ENCODE results near the gene SEMA4C.

SEMA4C gene

DNA sequence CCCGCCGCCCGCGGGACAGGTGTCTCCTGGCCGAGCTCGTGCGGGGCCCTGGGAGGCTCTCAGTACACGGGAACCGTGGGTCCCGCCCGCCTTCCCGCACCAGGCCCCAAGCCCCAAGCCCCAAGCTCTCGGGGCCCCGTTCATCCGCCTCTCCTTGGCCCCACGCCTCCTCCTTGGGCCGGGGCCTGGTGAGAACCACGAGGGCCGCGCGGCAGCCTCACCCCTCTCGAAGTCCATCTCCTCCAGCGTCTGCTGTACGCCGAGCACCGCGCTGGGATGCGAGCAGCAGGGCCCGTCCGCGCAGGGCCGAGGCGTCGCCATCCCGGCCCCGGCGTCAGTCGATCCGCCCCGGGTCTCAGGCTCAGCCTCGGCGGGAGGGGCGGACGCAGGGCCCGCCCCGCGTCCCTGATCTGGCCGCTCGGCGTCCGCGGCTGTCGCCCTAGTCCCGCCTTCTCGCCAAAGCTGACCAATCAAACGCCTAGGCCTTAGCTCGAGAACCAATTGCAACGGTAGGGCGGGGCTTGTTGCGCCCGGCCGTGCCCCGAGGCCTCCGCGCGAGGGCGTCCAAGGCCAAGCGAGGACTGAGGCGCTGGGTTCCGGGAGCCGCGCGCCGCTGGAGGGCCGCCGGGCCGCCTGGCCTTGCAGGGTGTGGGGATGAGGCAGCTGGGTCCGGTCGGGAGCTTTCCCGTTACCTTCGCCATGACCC is 12.1 kb downstream of the SEMA4C start, which contains the start of gene ANKRD39:
TSS of gene ANKRD39 (minus strand) at position 350 of the 706 bp plus-strand sequence. CDS start at position 321, 29 bp downstream.
- TF ChIP-seq GATA3 (IDR thresholded peaks at IDR 0.05; ENCODE audit: low read depth, low read length) (no peak), GATA2 (IDR thresholded peaks at IDR 0.05; ENCODE audit: low read depth, low read length) (no peak)

- TF ChIP-seq GATA3 (IDR thresholded peaks at IDR 0.05; ENCODE audit: low read depth, low read length), result no peak
- TF ChIP-seq GATA2 (IDR thresholded peaks at IDR 0.05; ENCODE audit: low read depth, low read length), result no peak
Observed at GRCh38 chr2:96856776-96857666, 12.9 kb downstream of the SEMA4C start.

- TF ChIP-seq GATA2 (IDR thresholded peaks at IDR 0.05; ENCODE audit: low read depth, low read length) (no peak), GATA3 (IDR thresholded peaks at IDR 0.05; ENCODE audit: low read depth, low read length) (no peak)
Observed at GRCh38 chr2:96853321-96853720, 16.6 kb downstream of the SEMA4C start.

DNA sequence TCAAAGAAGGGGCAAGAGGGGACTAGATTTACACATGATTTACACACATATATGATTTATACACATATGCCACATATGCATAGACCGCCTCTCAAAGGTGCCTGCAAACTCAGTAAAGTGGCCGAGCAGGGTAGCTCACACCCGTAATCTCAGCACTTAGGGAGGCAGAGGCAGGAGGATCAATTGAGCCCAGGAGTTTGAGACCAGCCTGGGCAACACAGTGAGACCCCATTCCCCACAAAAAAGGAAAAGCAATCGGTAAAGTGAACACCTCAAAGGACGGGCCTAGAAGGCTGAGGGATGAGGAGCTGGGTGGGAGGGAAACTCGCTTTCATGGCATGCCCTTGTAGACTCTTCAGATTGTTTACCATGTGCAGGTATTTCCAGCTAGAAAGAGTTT is 17.2 kb downstream of the SEMA4C start:
- TF ChIP-seq GATA2 (IDR thresholded peaks at IDR 0.05; ENCODE audit: low read depth, low read length) (no peak), GATA3 (IDR thresholded peaks at IDR 0.05; ENCODE audit: low read depth, low read length) (no peak)

- TF ChIP-seq GATA2 (IDR thresholded peaks at IDR 0.05; ENCODE audit: low read depth, low read length), result no peak
Observed at GRCh38 chr2:96848264-96848663, 21.6 kb downstream of the SEMA4C start.

GRCh38 chr2:96847586-96847985 is 22.3 kb downstream of the SEMA4C start:
- TF ChIP-seq GATA3 (IDR thresholded peaks at IDR 0.05; ENCODE audit: low read depth, low read length) (no peak), GATA2 (IDR thresholded peaks at IDR 0.05; ENCODE audit: low read depth, low read length) (no peak)

DNA sequence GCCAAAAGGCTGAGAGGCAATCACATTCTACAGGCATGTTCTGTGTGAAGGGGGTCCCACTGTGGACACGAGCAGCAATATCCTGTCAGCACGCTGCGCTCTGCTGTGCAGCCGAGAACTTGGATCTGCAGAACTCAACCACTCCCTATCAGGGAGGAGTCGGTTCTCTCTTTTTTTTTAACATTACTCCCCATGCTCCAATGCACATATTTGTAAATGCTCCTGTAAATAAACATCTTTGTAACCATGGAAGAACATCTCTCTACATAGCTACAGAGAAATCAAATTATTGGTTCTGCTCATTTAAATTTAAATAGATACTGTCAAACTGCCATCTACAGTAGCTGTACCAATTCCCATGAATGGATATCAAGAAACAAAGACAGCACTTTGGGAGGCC is 23.1 kb downstream of the SEMA4C start:
- TF ChIP-seq GATA3 (IDR thresholded peaks at IDR 0.05; ENCODE audit: low read depth, low read length), result no peak
- no peak for TF ChIP-seq GATA2 (IDR thresholded peaks at IDR 0.05; ENCODE audit: low read depth, low read length)

- TF ChIP-seq GATA3 (IDR thresholded peaks at IDR 0.05; ENCODE audit: low read depth, low read length) (no peak), GATA2 (IDR thresholded peaks at IDR 0.05; ENCODE audit: low read depth, low read length) (no peak)
Observed at GRCh38 chr2:96844405-96844808, 25.5 kb downstream of the SEMA4C start.

GRCh38 chr2:96843538-96844268 is 26.2 kb downstream of the SEMA4C start, which contains the start of gene ANKRD23:
ANKRD23 (minus strand) TSS chr2:96844021; CDS start chr2:96843992, 29 bp downstream.
- no peak for TF ChIP-seq GATA2 (IDR thresholded peaks at IDR 0.05; ENCODE audit: low read depth, low read length)
- no peak for TF ChIP-seq GATA3 (IDR thresholded peaks at IDR 0.05; ENCODE audit: low read depth, low read length)

DNA sequence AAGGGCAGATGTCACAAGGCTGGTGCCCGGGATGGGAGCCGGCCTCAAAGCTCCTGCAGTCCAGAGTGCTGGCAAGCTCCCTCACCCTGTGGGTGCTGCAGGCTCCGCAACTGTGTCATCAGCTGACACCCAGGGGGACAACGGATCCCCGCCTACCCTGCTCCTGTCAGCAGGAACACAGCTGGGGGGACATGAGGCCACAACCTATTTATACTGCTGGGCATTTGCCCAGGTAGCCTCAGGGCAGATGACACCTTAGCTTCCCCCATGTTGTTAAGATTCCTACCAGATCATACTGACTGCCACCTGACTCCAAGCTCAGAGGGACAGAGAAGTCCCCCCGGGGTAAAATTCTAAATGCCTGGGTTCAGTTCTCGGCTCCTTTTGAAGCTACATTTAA is 27.3 kb downstream of the SEMA4C start:
- TF ChIP-seq GATA3 (IDR thresholded peaks at IDR 0.05; ENCODE audit: low read depth, low read length) (no peak), GATA2 (IDR thresholded peaks at IDR 0.05; ENCODE audit: low read depth, low read length) (no peak)

DNA sequence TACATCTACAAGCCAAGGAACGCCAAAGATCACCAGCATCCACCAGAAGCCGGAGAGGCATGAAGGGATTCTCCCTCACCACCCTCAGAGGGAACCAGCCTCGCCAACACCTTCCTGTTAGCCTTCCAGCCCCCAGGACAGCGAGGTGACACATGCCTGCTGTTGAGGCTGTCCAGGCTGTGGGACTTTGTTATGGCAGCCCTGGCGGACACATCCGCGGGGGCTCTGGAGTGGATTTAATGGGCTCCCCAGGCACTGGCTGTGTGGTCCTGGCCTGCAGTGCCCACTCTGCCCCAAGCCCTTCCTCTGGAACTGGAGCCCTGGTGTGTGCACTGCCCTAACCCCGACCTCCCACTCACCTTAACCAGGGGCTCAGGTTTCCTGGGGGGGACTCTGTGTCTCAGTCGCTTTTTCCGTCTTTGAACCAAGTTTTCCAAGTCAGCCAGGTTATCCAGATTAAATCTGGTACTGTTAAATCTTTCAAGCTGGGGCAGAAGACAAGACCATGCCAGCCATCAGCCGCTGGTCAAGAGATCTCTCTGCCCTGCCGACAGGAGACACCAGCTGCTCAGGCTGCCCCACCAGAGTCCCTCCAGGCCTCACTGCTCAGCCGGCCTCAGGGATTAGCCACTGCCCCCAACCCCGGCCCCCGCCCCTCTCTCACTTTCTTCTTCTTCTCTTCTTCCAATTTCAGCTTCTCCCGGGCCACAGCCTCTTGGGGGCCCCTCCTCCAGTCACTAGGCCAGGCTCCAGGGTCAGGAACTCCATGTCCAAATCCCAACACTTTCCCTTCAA is 28.0 kb downstream of the SEMA4C start:
- TF ChIP-seq GATA3 (IDR thresholded peaks at IDR 0.05; ENCODE audit: low read depth, low read length) (no peak), GATA2 (IDR thresholded peaks at IDR 0.05; ENCODE audit: low read depth, low read length) (no peak)

GRCh38 chr2:96839875-96840850 is 29.7 kb downstream of the SEMA4C start:
- TF ChIP-seq GATA2 (IDR thresholded peaks at IDR 0.05; ENCODE audit: low read depth, low read length) (no peak), GATA3 (IDR thresholded peaks at IDR 0.05; ENCODE audit: low read depth, low read length) (no peak)

Measured in SH-SY5Y (cell line).